Liver (tissue), 3 donors: ENCODE measurements around the gene RPS2.

Experiments used
- TAF1 ChIP-seq: conservative IDR thresholded peaks from 2 replicates; pipeline ENCODE4 v1.6.1; 2016; ENCODE audit warnings: antibody characterized with exemption, mild to moderate bottlenecking
- TF ChIP-seq, protein P1 (sequence below): fragments of 150-350 bp; IDR thresholded peaks from 2 replicates; pipeline ENCODE4 v1.5.1; 2017; ENCODE audit warnings: improper control_type of control experiment, low read depth, low read length; ENCODE audit not compliant: missing input control
- TF ChIP-seq, protein P2 (sequence below): IDR thresholded peaks from 2 replicates; pipeline ENCODE4 v1.6.1; 2016; ENCODE audit warnings: antibody characterized with exemption, mild to moderate bottlenecking
- donor health status: healthy.
- donor health status: healthy.

- TF ChIP-seq, protein P1, sequence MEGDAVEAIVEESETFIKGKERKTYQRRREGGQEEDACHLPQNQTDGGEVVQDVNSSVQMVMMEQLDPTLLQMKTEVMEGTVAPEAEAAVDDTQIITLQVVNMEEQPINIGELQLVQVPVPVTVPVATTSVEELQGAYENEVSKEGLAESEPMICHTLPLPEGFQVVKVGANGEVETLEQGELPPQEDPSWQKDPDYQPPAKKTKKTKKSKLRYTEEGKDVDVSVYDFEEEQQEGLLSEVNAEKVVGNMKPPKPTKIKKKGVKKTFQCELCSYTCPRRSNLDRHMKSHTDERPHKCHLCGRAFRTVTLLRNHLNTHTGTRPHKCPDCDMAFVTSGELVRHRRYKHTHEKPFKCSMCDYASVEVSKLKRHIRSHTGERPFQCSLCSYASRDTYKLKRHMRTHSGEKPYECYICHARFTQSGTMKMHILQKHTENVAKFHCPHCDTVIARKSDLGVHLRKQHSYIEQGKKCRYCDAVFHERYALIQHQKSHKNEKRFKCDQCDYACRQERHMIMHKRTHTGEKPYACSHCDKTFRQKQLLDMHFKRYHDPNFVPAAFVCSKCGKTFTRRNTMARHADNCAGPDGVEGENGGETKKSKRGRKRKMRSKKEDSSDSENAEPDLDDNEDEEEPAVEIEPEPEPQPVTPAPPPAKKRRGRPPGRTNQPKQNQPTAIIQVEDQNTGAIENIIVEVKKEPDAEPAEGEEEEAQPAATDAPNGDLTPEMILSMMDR = no peak
- no peak for TF ChIP-seq TAF1
- TF ChIP-seq, protein P2, sequence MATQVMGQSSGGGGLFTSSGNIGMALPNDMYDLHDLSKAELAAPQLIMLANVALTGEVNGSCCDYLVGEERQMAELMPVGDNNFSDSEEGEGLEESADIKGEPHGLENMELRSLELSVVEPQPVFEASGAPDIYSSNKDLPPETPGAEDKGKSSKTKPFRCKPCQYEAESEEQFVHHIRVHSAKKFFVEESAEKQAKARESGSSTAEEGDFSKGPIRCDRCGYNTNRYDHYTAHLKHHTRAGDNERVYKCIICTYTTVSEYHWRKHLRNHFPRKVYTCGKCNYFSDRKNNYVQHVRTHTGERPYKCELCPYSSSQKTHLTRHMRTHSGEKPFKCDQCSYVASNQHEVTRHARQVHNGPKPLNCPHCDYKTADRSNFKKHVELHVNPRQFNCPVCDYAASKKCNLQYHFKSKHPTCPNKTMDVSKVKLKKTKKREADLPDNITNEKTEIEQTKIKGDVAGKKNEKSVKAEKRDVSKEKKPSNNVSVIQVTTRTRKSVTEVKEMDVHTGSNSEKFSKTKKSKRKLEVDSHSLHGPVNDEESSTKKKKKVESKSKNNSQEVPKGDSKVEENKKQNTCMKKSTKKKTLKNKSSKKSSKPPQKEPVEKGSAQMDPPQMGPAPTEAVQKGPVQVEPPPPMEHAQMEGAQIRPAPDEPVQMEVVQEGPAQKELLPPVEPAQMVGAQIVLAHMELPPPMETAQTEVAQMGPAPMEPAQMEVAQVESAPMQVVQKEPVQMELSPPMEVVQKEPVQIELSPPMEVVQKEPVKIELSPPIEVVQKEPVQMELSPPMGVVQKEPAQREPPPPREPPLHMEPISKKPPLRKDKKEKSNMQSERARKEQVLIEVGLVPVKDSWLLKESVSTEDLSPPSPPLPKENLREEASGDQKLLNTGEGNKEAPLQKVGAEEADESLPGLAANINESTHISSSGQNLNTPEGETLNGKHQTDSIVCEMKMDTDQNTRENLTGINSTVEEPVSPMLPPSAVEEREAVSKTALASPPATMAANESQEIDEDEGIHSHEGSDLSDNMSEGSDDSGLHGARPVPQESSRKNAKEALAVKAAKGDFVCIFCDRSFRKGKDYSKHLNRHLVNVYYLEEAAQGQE = no peak
Measured at GRCh38 chr16:1973461-1974156, 9.0 kb upstream of the RPS2 start.
